GM11168 (cell line): ENCODE measurements around the gene KPNA2.
"Not testable (repeated sequence)": the region's sequence is repeated elsewhere in the genome, so short reads cannot be mapped to it uniquely, and the experiment has no call there.

Source experiments
- in situ Hi-C: fragments of 300-500 bp; cut with MboI; formaldehyde crosslinking; loops from one replicate; pipeline ENCODE4 v1.12.0; 2022; ENCODE audit warnings: low sequenced_read_pairs; ENCODE audit not compliant: unreplicated experiment

The KPNA2 gene

GRCh38 chr17:68035523-68036303 is at the start of gene KPNA2:
Gene KPNA2 (plus strand): TSS chr17:68035735. CDS start chr17:68037133, 1,398 bp downstream.
- in situ Hi-C loops: no loop called here

- in situ Hi-C loops: no loop called here
These were observed 44.6 kb upstream of the KPNA2 start for GRCh38 chr17:67990909-67991308.

GRCh38 chr17:67992548-67993152 is 42.9 kb upstream of the KPNA2 start:
- in situ Hi-C loops: no loop called here

- in situ Hi-C loops: no loop called here
These were observed 42.2 kb upstream of the KPNA2 start for GRCh38 chr17:67993153-67993997.

- in situ Hi-C loops: no loop called here
These were observed 41.6 kb upstream of the KPNA2 start for GRCh38 chr17:67993998-67994361.

GRCh38 chr17:67994817-67995569 is 40.5 kb upstream of the KPNA2 start:
- in situ Hi-C loops: no loop called here

GRCh38 chr17:67995570-67996263 is 39.8 kb upstream of the KPNA2 start:
- in situ Hi-C loops: no loop called here

GRCh38 chr17:67996301-67997171 is 39.0 kb upstream of the KPNA2 start, which contains the start of gene C17orf58:
Gene C17orf58 (minus strand): TSS chr17:67996469. CDS start chr17:67996198, 271 bp downstream.
- in situ Hi-C loops: not testable (repeated sequence)

- in situ Hi-C loops: no loop called here
These were observed 37.1 kb upstream of the KPNA2 start for GRCh38 chr17:67998466-67998865.

- in situ Hi-C loops: no loop called here
These were observed 36.1 kb upstream of the KPNA2 start for GRCh38 chr17:67999291-67999911.

GRCh38 chr17:68004201-68004600 is 31.3 kb upstream of the KPNA2 start:
- in situ Hi-C loops: no loop called here

- in situ Hi-C loops: no loop called here
These were observed 28.7 kb upstream of the KPNA2 start for GRCh38 chr17:68006797-68007196.

GRCh38 chr17:68011199-68011665 is 24.3 kb upstream of the KPNA2 start:
- in situ Hi-C loops: no loop called here

- in situ Hi-C loops: no loop called here
These were observed 22.1 kb upstream of the KPNA2 start for GRCh38 chr17:68013385-68013784.

GRCh38 chr17:68015081-68015723 is 20.3 kb upstream of the KPNA2 start:
- in situ Hi-C loops: no loop called here

GRCh38 chr17:68016838-68017237 is 18.7 kb upstream of the KPNA2 start:
- in situ Hi-C loops: no loop called here

GRCh38 chr17:68018493-68018892 is 17.0 kb upstream of the KPNA2 start:
- in situ Hi-C loops: not testable (repeated sequence)

- in situ Hi-C loops: no loop called here
These were observed 16.2 kb upstream of the KPNA2 start for GRCh38 chr17:68019336-68019674.
